ENCODE measurements around the gene UFL1. TPM values are rescaled to one million over a fixed set of nuclear protein-coding genes. Genes with fewer than 3 reads are reported as not detected.
"Not testable (repeated sequence)": the region's sequence is repeated elsewhere in the genome, so short reads cannot be mapped to it uniquely, and the experiment has no call there.

Gene UFL1
- 28.5 TPM for total RNA-seq

DNA sequence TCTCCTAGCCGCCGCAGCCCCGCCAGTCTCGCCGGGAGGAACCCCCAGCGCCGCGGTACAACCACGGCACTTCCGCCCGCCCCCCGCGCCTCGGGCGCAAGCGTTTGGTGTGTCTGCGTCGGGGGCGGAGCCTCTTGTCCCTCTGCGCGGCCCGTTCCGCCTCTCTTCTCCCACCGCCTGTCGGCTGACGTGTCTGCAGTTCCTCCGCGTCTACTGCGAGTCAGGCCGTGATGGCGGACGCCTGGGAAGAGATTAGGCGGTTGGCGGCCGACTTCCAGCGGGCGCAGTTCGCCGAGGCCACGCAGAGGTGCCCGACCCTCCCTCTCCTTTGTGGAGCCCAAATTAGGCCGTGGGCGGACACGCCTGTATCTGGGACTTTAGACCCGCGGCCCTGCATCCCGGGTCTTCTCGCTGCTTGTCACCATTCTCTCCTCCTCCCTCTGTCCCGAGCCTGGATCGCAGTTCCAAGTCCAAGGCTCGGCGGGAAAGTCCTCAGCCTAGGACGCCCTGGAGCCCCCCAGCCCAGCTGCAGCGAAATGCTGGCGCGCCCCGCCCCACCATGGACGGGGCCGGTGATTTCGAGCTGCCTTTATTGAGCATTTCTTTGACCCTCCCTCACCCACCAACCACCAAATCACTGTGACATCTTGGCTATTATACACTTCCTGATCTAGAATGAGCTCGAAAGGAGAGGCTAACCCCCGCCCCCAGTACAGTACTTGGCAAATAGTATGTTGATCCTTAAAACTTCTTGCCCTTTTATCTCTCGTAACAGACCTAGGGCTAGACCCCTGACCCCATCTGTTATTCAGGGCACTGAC lies at the start of gene UFL1:
Gene UFL1 (plus strand): TSS at position 163 of the 821 bp plus-strand sequence. CDS start 68 bp downstream, at position 231.
- DNase-seq, result peak; percentile 93

DNA sequence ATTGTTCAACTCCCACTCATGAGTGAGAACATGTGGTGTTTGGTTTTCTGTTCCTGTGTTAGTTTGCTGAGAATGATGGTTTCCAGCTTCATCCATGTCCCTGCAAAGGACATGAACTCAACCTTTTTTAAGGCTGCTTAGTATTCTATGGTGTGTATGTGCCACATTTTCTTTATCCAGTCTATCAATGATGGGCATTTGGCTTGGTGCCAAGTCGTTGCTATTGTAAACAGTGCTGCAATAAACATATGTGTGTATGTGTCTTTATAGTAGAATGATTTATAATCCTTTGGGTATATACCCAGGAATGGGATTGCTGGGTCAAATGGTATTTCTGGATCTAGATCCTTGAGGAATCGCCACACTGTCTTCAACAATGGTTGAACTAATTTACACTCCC lies 49.3 kb upstream of the UFL1 start:
- DNase-seq, result not testable (repeated sequence)

DNA sequence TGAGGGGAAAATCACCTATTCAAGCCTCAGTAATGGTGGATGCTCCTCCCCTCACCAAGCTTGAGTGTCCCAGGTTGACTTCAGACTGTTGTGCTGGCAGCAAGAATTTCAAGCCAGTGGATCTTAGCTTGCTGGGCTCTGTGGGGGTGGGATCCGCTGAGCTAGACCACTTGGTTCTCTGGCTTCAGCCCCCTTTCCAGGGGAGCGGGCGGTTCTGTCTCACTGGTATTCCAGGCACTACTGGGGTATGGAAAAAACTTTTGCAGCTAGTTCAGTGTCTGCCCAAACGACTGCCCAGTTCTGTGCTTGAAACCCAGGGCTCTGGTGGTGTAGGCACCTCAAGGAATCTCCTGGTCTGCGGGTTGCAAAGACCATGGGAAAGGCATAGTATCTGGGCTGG lies 42.9 kb upstream of the UFL1 start:
- no peak for DNase-seq

GRCh38 chr6:96491926-96492325 lies 29.7 kb upstream of the UFL1 start:
- no peak for DNase-seq

DNA sequence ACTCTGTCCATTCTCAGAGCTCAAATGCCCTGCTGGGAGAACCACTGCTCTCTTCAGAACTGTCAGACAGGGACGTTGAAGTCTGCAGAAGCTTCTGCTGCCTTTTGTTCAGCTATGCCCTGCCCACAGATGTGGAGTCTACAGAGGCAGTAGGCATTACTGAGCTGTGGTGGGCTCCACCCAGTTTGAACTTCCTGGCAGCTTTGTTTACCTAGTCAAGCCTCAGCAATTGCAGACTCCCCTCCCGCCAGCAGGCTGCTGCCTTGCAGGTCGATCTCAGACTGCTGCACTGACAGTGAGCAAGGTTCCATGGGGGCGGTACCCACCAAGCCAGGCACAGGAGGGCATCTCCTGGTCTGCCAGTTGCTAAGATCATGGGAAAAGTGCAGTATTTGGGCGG lies 21.8 kb upstream of the UFL1 start:
- no peak for DNase-seq

DNA sequence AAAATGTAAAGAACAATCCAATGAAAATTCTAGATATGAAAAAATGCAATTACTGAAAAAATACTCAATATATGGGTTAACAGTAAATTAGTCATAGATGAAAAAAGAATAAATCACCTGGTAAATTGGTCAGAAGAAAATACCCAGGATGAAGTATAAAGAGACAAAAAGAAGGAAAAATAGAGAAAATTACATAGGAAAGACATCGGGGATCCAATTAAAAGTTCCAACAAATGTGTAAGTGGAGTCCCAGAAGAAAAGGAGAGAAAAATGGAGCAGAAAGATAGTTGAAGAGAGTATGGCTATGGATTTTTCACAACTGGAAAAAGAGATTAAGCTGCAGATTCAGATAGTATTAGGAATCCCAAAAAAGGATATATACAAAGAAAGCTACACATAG lies 18.7 kb upstream of the UFL1 start:
- no peak for DNase-seq

- no peak for DNase-seq
These were observed 16.2 kb upstream of the UFL1 start for GRCh38 chr6:96505363-96505762.

DNA sequence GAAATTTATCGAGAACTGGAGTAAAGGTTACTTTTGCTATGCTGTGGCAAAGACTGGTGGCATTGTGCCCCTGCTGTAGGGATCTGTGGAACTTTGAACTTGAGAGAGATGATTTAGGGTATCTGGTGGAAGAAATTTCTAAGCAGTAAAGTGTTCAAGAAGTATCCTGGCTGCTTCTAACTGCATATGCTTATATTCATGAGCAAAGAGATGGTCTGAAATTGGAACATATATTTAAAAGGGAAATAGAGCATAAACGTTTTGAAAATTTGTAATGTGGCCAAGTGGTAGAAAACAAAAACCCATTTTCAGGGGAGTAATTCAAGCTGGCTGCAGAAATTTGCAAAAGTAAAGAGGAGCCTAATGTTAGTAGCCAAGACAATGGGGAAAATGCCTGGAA lies 12.3 kb upstream of the UFL1 start:
- no peak for DNase-seq

DNA sequence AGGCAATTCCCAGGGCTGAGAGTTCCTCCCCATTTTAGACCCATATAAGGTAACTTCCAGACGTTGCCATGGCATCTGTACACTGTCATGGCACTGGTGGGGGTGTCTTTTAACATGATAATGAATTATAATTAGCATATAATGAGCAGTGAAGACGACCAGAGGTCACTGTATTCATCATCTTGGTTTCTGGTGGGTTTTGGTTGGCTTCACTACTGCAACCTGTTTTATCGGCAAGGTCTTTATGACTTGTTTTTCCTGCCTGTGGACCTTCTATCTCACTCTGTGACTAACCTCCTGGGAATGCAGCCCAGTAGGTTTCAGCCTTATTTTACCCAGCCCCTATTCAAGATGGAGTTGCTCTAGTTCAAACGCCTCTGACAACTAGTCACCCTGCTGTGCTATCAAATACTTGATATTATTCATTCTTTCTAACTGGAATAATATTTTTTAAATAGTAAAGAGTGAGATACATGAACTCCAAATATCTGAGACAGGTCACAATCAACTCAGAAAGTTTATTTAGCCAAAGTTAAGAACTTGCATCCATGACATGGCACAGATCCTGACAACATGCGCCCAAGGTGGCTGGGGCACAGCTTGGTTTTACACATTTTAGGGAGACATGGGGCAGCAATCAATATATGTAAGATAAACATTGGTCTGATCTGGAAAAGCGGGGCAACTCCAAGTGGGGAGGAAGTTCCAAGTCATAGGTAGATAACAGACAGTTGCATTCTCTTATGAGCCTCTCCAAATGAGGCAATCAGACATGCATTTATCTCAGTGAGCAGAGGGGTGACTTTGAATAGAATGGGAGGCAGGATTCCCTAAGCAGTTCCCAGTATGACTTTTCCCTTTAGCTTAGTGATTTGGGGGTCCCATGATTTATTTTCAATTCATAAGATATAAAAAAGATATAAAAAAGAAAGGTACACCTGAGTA lies 1.2 kb upstream of the UFL1 start:
- DNase-seq, result no peak

DNA sequence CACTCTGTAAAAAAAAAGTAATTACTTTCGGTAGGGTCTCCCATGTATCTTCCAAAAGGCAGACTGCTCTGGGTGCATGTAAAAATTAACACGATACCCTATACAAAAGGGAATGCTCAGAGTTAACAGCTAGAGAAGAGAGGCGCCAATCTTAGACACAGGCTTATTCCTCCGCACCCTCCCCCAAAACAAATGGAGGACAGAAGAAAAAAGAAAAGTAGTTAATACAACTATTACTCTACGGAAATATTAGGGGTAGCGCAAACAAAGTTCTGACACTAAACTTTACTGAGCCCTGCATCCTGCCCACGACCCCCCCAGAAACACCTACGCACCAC lies 331 bp upstream of the UFL1 start:
- no peak for DNase-seq

- no peak for DNase-seq
These were observed 931 bp downstream of the UFL1 start for GRCh38 chr6:96522465-96523009.

DNA sequence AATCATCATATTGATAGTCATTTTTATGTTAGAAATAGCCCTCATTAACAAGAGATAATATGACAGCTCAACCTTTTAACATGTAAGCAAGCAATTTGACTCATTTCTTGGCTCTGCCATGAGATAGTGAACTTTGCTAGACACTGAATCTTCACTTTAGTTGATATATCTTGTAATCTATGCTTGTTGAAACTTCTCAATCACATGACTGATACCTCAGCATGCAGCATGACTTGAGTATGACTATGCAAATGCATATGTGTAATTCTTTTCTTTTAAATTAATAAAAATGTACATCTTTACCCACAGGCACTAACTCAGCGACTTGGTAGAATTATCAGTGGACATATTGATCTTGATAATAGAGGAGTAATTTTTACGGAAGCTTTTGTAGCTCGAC lies 6.6 kb downstream of the UFL1 start:
- no peak for DNase-seq

DNA sequence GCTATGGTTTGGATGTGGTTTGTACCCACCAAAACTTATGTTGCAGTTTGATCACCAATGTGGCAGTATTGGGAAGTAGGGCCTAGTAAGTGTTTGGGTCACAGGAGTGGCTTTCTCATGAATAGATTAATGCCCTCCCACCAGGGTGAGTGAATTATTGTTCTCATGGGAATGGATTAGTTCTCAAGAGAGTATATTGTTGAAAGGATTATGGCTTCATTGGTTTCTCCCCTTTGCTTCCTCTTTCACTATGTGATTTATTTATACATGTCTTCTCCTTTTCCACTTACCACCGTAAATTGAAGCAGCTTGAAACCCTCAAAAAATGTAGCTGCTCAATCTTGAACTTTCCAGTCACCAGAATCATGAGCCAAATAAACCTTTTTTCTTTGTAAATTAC lies 10.8 kb downstream of the UFL1 start:
- no peak for DNase-seq

DNA sequence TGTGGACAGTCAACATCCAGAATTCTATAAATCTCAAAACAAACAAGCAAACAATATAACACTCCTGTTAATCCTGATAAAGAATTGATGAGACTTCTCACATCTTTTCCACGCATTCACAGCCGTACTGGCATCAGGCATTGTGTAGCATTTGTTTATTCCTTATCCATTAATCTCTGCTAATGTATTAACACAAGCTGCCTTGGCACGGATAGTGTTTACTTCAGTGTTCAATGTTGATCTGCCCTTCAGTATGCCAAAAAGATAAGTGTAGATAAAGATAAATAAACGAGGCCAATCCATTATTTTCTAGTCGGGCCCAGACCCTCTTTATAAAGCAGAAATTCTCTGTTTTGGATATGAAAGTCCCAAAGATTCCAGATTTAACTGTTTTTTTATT lies 16.1 kb downstream of the UFL1 start:
- DNase-seq, result no peak

DNA sequence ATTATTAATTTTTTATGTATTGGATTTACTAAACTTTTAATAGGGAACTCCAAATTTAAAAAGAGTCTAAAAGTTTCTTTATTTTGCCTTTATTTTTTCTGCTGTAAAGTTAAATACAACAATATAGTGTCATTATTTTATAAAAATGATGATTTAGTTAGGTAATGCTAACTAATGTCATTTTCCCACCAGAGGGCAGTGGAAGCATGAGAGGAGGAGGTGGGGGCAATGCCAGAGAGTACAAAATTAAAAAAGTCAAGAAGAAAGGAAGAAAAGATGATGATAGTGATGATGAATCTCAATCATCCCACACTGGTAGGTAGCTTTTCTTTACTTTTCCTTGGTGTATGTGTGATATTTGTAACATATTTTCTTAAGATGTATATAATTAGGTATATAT lies 21.1 kb downstream of the UFL1 start:
- no peak for DNase-seq

DNA sequence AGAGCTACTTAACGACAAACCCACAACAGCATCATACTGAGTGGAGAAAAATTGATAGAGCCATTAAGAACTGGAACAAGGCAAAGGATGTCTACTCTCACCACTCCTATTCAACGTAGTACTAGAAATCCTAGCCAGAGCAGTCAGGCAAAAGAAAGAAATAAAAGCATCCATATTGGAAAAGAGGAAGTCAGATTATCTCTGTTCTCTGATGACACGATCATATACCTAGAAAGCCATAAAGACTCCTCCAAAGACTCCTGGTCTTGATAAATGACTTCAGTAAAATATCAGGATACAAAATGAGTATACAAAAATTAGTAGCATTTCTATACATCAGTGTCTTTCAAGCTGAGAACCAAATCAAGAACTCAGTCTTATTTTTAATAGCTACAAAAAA lies 24.3 kb downstream of the UFL1 start:
- DNase-seq, result no peak

DNA sequence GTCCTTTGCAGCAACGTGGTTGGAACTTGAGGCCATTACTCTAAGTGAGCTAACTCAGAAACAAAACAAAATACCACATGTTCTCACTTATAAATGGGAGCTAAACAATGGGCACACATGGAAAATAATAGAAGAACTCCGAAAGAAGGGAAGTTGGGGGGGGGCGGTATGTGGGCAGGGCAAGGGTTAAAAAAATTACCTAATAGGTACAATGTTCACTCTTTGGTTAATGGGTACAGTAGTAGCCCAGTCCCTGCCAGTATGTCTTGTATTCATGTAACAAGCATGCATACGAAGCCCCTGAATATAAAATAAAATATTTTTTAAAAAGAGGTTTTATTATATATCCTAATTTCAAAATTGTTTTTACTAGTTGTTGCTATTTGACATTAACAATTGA lies 26.0 kb downstream of the UFL1 start:
- DNase-seq, result no peak

DNA sequence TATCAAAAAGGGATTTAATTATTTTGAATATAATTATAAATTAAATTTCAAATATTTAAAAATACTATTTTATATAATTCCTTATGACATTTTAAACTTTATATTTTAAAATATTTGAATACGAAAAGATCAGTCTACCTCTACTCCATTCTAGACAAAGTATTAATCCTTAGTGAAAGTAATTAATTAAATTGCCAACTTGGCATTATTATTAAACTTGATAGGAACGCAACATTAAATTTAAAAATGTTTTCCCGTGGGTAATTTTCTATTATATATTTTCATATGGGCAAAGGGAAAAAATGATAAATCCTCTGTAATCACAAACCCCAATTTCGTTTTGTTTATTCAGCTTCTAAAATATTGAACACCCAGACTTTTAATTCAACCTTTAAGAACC lies 33.0 kb downstream of the UFL1 start:
- no peak for DNase-seq

DNA sequence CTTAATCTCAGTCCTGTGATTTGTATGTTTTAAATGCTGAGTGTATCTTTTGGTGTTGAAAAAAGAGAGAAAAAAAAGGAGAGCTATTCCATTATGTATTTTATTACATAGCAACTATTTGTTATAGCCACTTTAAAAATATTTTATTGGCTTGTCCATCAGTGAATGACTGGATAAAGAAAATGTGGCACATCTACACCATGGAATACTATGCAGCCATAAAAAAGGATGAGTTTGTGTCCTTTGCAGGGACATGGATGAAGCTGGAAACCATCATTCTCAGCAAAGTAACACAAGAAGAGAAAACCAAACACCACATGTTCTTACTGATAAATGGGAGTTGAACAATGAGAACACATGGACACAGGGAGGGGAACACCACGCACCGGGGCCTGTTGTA lies 38.1 kb downstream of the UFL1 start:
- DNase-seq, result not testable (repeated sequence)

DNA sequence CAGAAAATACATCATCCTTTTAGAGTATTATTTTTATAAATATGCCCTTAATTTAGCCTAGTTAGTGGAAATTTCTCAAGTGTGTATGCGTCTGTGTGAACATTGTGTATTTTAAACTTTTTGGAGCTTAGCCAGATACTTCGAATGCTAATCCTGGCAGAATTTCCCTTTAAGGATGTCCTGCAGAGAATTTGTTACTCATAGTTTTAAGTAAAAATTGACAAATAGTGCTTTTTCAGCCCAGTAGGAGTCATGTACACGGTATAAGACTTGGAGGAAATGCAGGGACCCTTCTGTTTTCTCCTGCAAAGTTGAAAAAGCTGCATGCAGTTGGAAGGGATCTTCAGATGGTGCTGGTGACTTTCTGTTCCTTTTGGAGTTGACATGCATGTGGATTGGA lies 41.3 kb downstream of the UFL1 start, which contains the start of gene FHL5:
Gene FHL5 (plus strand): TSS at position 243 of the 400 bp plus-strand sequence. CDS start 40,486 bp downstream, outside the sequence.
- no peak for DNase-seq

- DNase-seq, result no peak
These were observed 42.2 kb downstream of the UFL1 start for GRCh38 chr6:96563853-96564252.

GRCh38 chr6:96570053-96570452 lies 48.4 kb downstream of the UFL1 start:
- no peak for DNase-seq

- no peak for DNase-seq
These were observed 49.9 kb downstream of the UFL1 start for GRCh38 chr6:96571551-96571950.

Data from occipital lobe (tissue), 2 donors.